GM13977 (cell line): ENCODE data around the gene CAVIN2.

Experiments
- DNase-seq: peaks from one replicate; pipeline ENCODE4 v3.0.0; 2012; ENCODE audit warnings: low spot score
- CTCF ChIP-seq: IDR thresholded peaks from 2 replicates; pipeline ENCODE4 v1.5.1; 2012; ENCODE audit warnings: mild to moderate bottlenecking, control low read depth; ENCODE audit not compliant: insufficient read depth; ENCODE audit errors: extremely low read depth, missing control alignments
- in situ Hi-C: fragments of 300-500 bp; cut with MboI; formaldehyde crosslinking; loops from one replicate; pipeline ENCODE4 v1.12.0; 2022; ENCODE audit warnings: low sequenced_read_pairs, low pct_unique_long_range_greater_than_20kb, mixed read lengths, inconsistent platforms; ENCODE audit not compliant: unreplicated experiment

CAVIN2 gene

GRCh38 chr2:191844706-191845105, 2.2 kb downstream of the CAVIN2 start:
- in situ Hi-C loops, result no loop called here
- TF ChIP-seq CTCF, result no peak
- no peak for DNase-seq

- no peak for DNase-seq
These were observed 6.0 kb downstream of the CAVIN2 start for GRCh38 chr2:191840921-191841320.

GRCh38 chr2:191839918-191840804, 6.7 kb downstream of the CAVIN2 start:
- TF ChIP-seq CTCF, result no peak
- DNase-seq, result no peak
- in situ Hi-C loops, result no loop called here

More at GRCh38 chr2:191840921-191841320, 6.0 kb downstream of the CAVIN2 start:
- in situ Hi-C loops, result no loop called here
- TF ChIP-seq CTCF, result no peak

- in situ Hi-C loops, result no loop called here
- TF ChIP-seq CTCF, result no peak
These were observed 8.4 kb downstream of the CAVIN2 start for GRCh38 chr2:191838526-191838925.

GRCh38 chr2:191836853-191837769, 9.8 kb downstream of the CAVIN2 start:
- DNase-seq, result no peak
- in situ Hi-C loops, result no loop called here
- TF ChIP-seq CTCF, result no peak

More at GRCh38 chr2:191838526-191838925, 8.4 kb downstream of the CAVIN2 start:
- DNase-seq, result no peak

GRCh38 chr2:191836471-191836852, 10.4 kb downstream of the CAVIN2 start:
- no peak for DNase-seq
- no peak for TF ChIP-seq CTCF
- in situ Hi-C loops, result no loop called here
